Stomach (tissue), 9 donors: ENCODE results near the gene RDX. TPM values are rescaled to one million over a fixed set of nuclear protein-coding genes. Genes with fewer than 3 reads are reported as not detected.

ENCODE experiments used
- DNase-seq, 2 donors: peaks; one replicate each; pipeline versions ENCODE4 v3.0.0 to v3.0.0-alpha.2; 2013 to 2019
- H3K27ac ChIP-seq, 5 donors: fragments of 200-600 bp in 4 of 5; sonication (generic) in 4 of 5; one replicate each; pipeline ENCODE4 v1.5.1; 2013 to 2019; ENCODE audit warnings: mild to moderate bottlenecking in 1 of 5, moderate library complexity in 1 of 5
- H3K27me3 ChIP-seq, 3 donors: fragments of 200-600 bp; sonication (generic); one replicate each; pipeline ENCODE4 v1.5.1; 2017 to 2019; ENCODE audit warnings: mixed run types in 1 of 3
- H3K36me3 ChIP-seq, 4 donors: fragments of 200-600 bp; sonication (generic); 1 replicate in 3 of 4; 2 replicates in 1 of 4; pipeline ENCODE4 v1.5.1; 2016 to 2019
- H3K4me1 ChIP-seq, 4 donors: fragments of 200-600 bp; sonication (generic); one replicate each; pipeline ENCODE4 v1.5.1; 2016 to 2019
- H3K4me3 ChIP-seq, 4 donors: fragments of 200-600 bp; sonication (generic) in 3 of 4; one replicate each; pipeline ENCODE4 v1.5.1; 2016 to 2019; ENCODE audit warnings: mild to moderate bottlenecking in 1 of 4
- H3K9me3 ChIP-seq, 4 donors: fragments of 200-600 bp; sonication (generic); one replicate each; pipeline ENCODE4 v1.5.1; 2016 to 2019
- EP300 ChIP-seq: sonication (generic); formaldehyde crosslinking; IDR thresholded peaks from one replicate; pipeline ENCODE4 v1.6.1; 2017; ENCODE audit warnings: antibody characterized with exemption
- POLR2A ChIP-seq, 4 donors: fragments of 450-650 bp; IDR thresholded peaks; one replicate each; pipeline ENCODE4 v1.6.1; 2016; ENCODE audit warnings: antibody characterized with exemption in 4 of 4, control low read depth in 2 of 4, mild to moderate bottlenecking in 1 of 4, moderate library complexity in 1 of 4
- POLR2AphosphoS5 ChIP-seq, 3 donors: sonication (generic); formaldehyde crosslinking; IDR thresholded peaks; one replicate each; pipeline ENCODE4 v1.6.1; 2016; ENCODE audit warnings: antibody characterized with exemption in 3 of 3
- WGBS, 5 donors: extraction: QIAGEN DNeasy Blood & Tissue Kit in 3 of 5; methylation state at CpG; one replicate each; pipeline versions ENCODE4 v1.1.5 to v1.1.7; 2013 to 2018; 5-methylcytosine and 5-hydroxymethylcytosine counted together
- intact Hi-C: fragments of 100-400 bp; cut with DNase I; formaldehyde crosslinking; loops from one replicate; pipeline ENCODE4 v1.15.1; 2023; ENCODE audit warnings: low total_unique reads
- polyA plus RNA-seq, 3 donors: library from polyadenylated mRNA; stranded (reverse); fragments of 200-250 nt; gene quantifications; one replicate each; pipeline ENCODE4 v1.2.3, GENCODE V29; 2013
- total RNA-seq, 5 donors: library from RNA; depleted of rRNA; stranded (reverse); fragments of >200 nt; gene quantifications; one replicate each; pipeline versions ENCODE4 v1.1.0 to v1.2.3, GENCODE V29; 2014 to 2016
- TF ChIP-seq, protein P1 (sequence below), 7 experiments: fragments of 450-650 bp in 4 of 7; fragments of 200-600 bp in 3 of 7; sonication (generic) in 3 of 7; IDR thresholded peaks; one replicate each; pipeline ENCODE4 v1.5.1; 2016 to 2019; ENCODE audit warnings: antibody characterized with exemption in 7 of 7, control low read depth in 2 of 7, mild to moderate bottlenecking in 1 of 7
- donor health status: healthy with polysubstance abuse.
- donor health status: Bipolar disorder and iron deficiency.
- donor health status: healthy.

Gene RDX
- total and polyA plus RNA-seq, 8 donors = 18.1 to 426 (median 55.4) TPM

DNA sequence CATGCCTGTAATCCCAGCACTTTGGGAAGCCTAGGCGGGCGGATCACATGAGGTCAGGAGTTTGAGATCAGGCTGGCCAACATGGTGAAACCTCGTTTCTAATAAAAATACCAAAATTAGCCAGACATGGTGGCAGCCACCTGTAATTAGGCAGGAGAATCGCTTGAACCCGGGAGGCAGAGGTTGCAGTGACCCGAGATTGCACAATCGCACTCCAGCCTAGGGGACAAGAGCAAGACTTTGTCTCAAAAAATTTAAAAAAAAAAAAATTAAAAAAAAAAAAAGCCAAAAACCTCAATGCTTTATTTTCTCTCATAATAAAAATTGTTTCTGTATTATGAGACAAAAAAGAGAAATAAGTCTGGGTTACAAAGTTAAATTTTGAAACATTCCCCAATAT, 54.2 kb downstream of the RDX start:
- no peaks in the 10 kb centered on the region for H3K9me3 ChIP-seq
- no peaks in the 10 kb centered on the region for H3K27me3 ChIP-seq
- H3K27ac ChIP-seq = no peak overlapping the region
- intact Hi-C loops = no loop called here
- peaks cover 0 to 4% (median 0%) of the 10 kb centered on the region in 4 donors for H3K4me1 ChIP-seq
- H3K36me3 ChIP-seq = peaks cover 5 to 59% (median 53%) of the 10 kb centered on the region in 4 donors
- TF ChIP-seq EP300 = no peak
- TF ChIP-seq POLR2AphosphoS5 (IDR thresholded peaks at IDR 0.05) = no peak
- TF ChIP-seq, protein P1, sequence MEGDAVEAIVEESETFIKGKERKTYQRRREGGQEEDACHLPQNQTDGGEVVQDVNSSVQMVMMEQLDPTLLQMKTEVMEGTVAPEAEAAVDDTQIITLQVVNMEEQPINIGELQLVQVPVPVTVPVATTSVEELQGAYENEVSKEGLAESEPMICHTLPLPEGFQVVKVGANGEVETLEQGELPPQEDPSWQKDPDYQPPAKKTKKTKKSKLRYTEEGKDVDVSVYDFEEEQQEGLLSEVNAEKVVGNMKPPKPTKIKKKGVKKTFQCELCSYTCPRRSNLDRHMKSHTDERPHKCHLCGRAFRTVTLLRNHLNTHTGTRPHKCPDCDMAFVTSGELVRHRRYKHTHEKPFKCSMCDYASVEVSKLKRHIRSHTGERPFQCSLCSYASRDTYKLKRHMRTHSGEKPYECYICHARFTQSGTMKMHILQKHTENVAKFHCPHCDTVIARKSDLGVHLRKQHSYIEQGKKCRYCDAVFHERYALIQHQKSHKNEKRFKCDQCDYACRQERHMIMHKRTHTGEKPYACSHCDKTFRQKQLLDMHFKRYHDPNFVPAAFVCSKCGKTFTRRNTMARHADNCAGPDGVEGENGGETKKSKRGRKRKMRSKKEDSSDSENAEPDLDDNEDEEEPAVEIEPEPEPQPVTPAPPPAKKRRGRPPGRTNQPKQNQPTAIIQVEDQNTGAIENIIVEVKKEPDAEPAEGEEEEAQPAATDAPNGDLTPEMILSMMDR (IDR thresholded peaks at IDR 0.05) = no peak
- no peak for TF ChIP-seq POLR2A (IDR thresholded peaks at IDR 0.05)
- no peak for DNase-seq
- 89 to 95% (median 94%) methylated on average over 7 of the region's 7 CpGs for WGBS, 5 donors
- no peak overlapping the region for H3K4me3 ChIP-seq

DNA sequence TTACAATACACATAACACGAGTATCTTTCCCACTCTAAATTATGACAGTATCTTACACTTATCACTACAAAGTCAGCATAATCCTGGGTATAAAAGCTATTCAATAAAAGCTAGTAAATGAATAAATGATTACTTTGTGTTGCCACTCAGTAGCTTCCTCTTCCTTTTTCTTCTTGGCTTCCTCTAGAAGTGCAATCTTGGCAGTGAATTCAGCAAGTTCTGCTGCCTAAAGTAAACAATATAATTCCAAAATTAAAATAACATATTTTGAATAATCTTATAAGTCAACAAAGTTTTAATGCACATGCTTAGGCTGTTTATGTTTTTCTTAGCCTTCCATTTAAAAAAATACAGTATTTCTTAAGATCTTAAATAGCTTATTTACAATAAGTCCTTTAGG, 60.4 kb downstream of the RDX start:
- intact Hi-C loops = no loop called here
- 13 to 36% (median 17%) methylated on average over 1 of the region's 1 CpG for WGBS, 5 donors
- Histone ChIP-seq H3K4me1 (peaks cover 0 to 7% (median 2%) of the 10 kb centered on the region in 4 donors), H3K4me3 (no peak overlapping the region), H3K9me3 (no peaks in the 10 kb centered on the region), H3K27ac (no peak overlapping the region), H3K27me3 (no peaks in the 10 kb centered on the region), H3K36me3 (peaks cover 33 to 88% (median 82%) of the 10 kb centered on the region in 4 donors)
- TF ChIP-seq, protein P1 (IDR thresholded peaks at IDR 0.05) = no peak
- no peak for TF ChIP-seq POLR2AphosphoS5 (IDR thresholded peaks at IDR 0.05)
- DNase-seq = no peak

DNA sequence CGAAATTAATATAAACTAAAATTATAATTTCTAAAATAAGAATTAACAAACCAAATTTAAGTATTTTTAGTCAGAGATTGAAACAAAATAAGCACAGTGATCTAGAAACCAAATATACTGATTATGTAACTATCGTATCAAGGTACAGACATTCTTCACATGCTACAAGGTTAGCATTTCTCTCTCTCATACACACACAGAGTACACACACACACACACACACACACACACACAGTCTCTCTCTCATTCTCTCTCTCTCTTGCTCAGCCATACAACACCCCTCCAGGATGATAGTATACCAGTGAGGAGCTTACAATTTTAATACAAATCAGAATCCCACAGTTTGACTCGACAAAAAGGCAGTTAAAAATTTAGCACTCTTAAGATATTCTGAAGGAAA, 66.0 kb downstream of the RDX start:
- DNase-seq = no peak
- TF ChIP-seq EP300 (no peak), POLR2A (IDR thresholded peaks at IDR 0.05) (no peak), POLR2AphosphoS5 (IDR thresholded peaks at IDR 0.05) (no peak)
- TF ChIP-seq, protein P1 (IDR thresholded peaks at IDR 0.05) = no peak
- H3K4me3 ChIP-seq = no peak overlapping the region
- H3K9me3 ChIP-seq = no peaks in the 10 kb centered on the region
- WGBS, 5 donors = 80 to 91% (median 83%) methylated on average over 3 of the region's 3 CpGs
- H3K27me3 ChIP-seq = no peaks in the 10 kb centered on the region
- intact Hi-C loops = no loop called here
- peaks cover 27 to 71% (median 52%) of the 10 kb centered on the region in 4 donors for H3K36me3 ChIP-seq
- no peaks in the 10 kb centered on the region for H3K4me1 ChIP-seq
- no peak overlapping the region for H3K27ac ChIP-seq

DNA sequence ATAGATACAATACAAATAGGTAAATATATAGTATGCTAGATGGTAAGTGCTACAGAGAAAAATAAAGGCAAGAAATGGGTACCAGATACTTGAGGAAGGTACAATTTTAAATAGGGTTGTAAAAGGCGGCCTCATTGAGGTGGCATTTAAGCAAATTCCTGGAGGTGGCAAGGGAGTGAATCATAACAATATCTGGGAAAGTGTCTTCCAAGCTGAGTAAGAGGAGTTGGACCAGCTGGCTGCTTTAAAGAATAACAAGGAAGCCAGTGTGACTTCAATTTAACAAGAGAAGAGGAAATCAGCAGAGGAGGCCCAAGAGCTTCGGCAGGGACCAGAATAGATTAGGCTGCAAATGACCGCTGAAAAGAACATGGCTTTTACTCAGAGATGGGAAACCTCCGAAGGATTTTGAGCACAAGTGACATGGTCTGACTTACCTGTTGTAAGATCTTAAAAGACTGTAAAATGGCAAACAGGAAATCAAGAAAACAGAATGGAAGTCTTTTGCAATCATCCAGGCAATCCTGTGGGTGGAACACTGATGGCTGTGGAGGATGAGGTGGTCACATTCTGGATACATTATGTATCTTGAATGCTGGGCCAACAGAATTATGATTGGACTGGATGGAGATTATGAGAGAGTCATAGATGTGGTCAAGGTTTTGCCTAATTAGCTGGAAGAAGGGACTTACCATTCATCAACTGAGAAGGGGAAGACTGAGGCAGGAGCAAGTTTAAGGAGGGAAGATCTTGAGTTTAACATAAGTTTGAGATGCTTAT, 77.2 kb downstream of the RDX start:
- H3K4me1 ChIP-seq = no peaks in the 10 kb centered on the region
- no peak overlapping the region for H3K4me3 ChIP-seq
- no peak for TF ChIP-seq EP300
- TF ChIP-seq, protein P1 (IDR thresholded peaks at IDR 0.05) = no peak
- TF ChIP-seq POLR2A (IDR thresholded peaks at IDR 0.05) = no peak
- no peak for TF ChIP-seq POLR2AphosphoS5 (IDR thresholded peaks at IDR 0.05)
- intact Hi-C loops = no loop called here
- no peaks in the 10 kb centered on the region for H3K27me3 ChIP-seq
- no peak overlapping the region for H3K27ac ChIP-seq
- no peaks in the 10 kb centered on the region for H3K9me3 ChIP-seq
- no peak for DNase-seq
- H3K36me3 ChIP-seq = peaks cover 0 to 12% (median 6%) of the 10 kb centered on the region in 4 donors
- 93 to 98% (median 96%) methylated on average over 4 of the region's 4 CpGs for WGBS, 5 donors
